Activated CD4-positive, alpha-beta memory T cell treated with anti-CD3 and anti-CD28 coated beads for 36 hours (primary cell): Measurements from ENCODE around the gene NEK2. TPM values are rescaled to one million over a fixed set of nuclear protein-coding genes. Genes with fewer than 3 reads are reported as not detected.
"Not testable (repeated sequence)": the region's sequence is repeated elsewhere in the genome, so short reads cannot be mapped to it uniquely, and the experiment has no call there.

Source experiments
- CTCF ChIA-PET: fragments of 350-600 bp; sonication (Branson Sonifier 250); formaldehyde crosslinking; loops from one replicate; lab custom pipeline; 2021; ENCODE audit warnings: antibody characterized with exemption, inconsistent platforms; lab: Charles Lee
- POLR2A ChIA-PET: fragments of 350-600 bp; sonication (Branson Sonifier 250); formaldehyde crosslinking; loops from one replicate; lab custom pipeline; 2021; ENCODE audit warnings: antibody characterized with exemption; lab: Charles Lee
- DNase-seq: peaks from one replicate; pipeline ENCODE4 v3.0.0-alpha.2; 2020
- H3K27ac Mint-ChIP-seq: one replicate; pipeline ENCODE4 v1.8.0; 2021; ENCODE audit warnings: mixed read lengths
- H3K27me3 Mint-ChIP-seq: one replicate; pipeline ENCODE4 v1.8.0; 2021; ENCODE audit warnings: mixed read lengths
- H3K36me3 Mint-ChIP-seq: one replicate; pipeline ENCODE4 v1.8.0; 2021; ENCODE audit warnings: mixed read lengths
- H3K4me1 Mint-ChIP-seq: one replicate; pipeline ENCODE4 v1.8.0; 2021; ENCODE audit warnings: low read depth, mixed read lengths
- H3K4me3 Mint-ChIP-seq: one replicate; pipeline ENCODE4 v1.8.0; 2021; ENCODE audit warnings: mild to moderate bottlenecking, mixed read lengths
- H3K9me3 Mint-ChIP-seq: one replicate; pipeline ENCODE4 v1.8.0; 2021; ENCODE audit warnings: mixed read lengths
- intact Hi-C: fragments of 100-400 bp; cut with micrococcal nuclease; formaldehyde crosslinking; loops from one replicate; pipeline ENCODE4 v1.15.1; 2023
- total RNA-seq, 2 experiments: library from RNA; stranded (reverse); gene quantifications; one replicate each; pipeline ENCODE4 v1.2.3, GENCODE V29; 2021

NEK2 gene
- 10 to 100 TPM; 42.4 to 45.9 TPM for total RNA-seq

- intact Hi-C loops = loop anchor here (1.0 kb wide), 1 partner anchor 96 kb away; the partner anchor contains the start of gene SLC30A1
- CTCF ChIA-PET = interaction anchor here (0.7 to 11.8 kb wide), 6 partner anchors 23 to 781 kb away, joined by 3 to 166 read pairs (median 4); partner anchors contain the start of genes DTL and INTS7
- H3K9me3 Mint-ChIP-seq = no peaks in the 10 kb centered on the region
- no peaks in the 10 kb centered on the region for H3K27me3 Mint-ChIP-seq
- peak within 1 kb of the TSS; percentile 79 for H3K27ac Mint-ChIP-seq
- DNase-seq = peak; percentile 94
- POLR2A ChIA-PET = interaction anchor here (1.5 kb wide), 1 partner anchor 96 kb away, joined by 4 read pairs; the partner anchor contains the start of gene SLC30A1
- H3K4me3 Mint-ChIP-seq = peak within 1 kb of the TSS; percentile 80
- H3K4me1 Mint-ChIP-seq = peaks cover 12% of the 10 kb centered on the region
- peaks cover 12% of the 10 kb centered on the region for H3K36me3 Mint-ChIP-seq
Observed at GRCh38 chr1:211675230-211676105, at the start of gene NEK2. TSS of gene NEK2 (minus strand) at chr1:211675621. CDS start at chr1:211675479, 142 bp downstream.

- H3K4me3 Mint-ChIP-seq = no peak overlapping the region
- no peak overlapping the region for H3K27ac Mint-ChIP-seq
- ChIA-PET CTCF (no interaction called here), POLR2A (no interaction called here)
- H3K4me1 Mint-ChIP-seq = no peaks in the 10 kb centered on the region
- H3K27me3 Mint-ChIP-seq = peaks cover 4% of the 10 kb centered on the region
- DNase-seq = no peak
- intact Hi-C loops = no loop called here
- H3K9me3 Mint-ChIP-seq = no peaks in the 10 kb centered on the region
- H3K36me3 Mint-ChIP-seq = no peaks in the 10 kb centered on the region
Observed at GRCh38 chr1:211724687-211725196, 49.3 kb upstream of the NEK2 start.

- H3K36me3 Mint-ChIP-seq = no peaks in the 10 kb centered on the region
- H3K27ac Mint-ChIP-seq = no peak overlapping the region
- H3K4me3 Mint-ChIP-seq = no peak overlapping the region
- POLR2A ChIA-PET = no interaction called here
- no peaks in the 10 kb centered on the region for H3K4me1 Mint-ChIP-seq
- CTCF ChIA-PET = interaction anchor here (1.2 kb wide), 1 partner anchor 24 kb away, joined by 4 read pairs; no protein-coding TSS in a partner anchor
- no peaks in the 10 kb centered on the region for H3K9me3 Mint-ChIP-seq
- no peak for DNase-seq
- peaks cover 4% of the 10 kb centered on the region for H3K27me3 Mint-ChIP-seq
- intact Hi-C loops = no loop called here
Observed at GRCh38 chr1:211723273-211723672, 47.9 kb upstream of the NEK2 start.

GRCh38 chr1:211722277-211723175 is 47.1 kb upstream of the NEK2 start:
- intact Hi-C loops = no loop called here
- H3K4me3 Mint-ChIP-seq = no peak overlapping the region
- ChIA-PET POLR2A (no interaction called here), CTCF (no interaction called here)
- no peaks in the 10 kb centered on the region for H3K36me3 Mint-ChIP-seq
- H3K27me3 Mint-ChIP-seq = peaks cover 4% of the 10 kb centered on the region
- no peak overlapping the region for H3K27ac Mint-ChIP-seq
- no peaks in the 10 kb centered on the region for H3K9me3 Mint-ChIP-seq
- H3K4me1 Mint-ChIP-seq = no peaks in the 10 kb centered on the region
- DNase-seq = no peak

DNA sequence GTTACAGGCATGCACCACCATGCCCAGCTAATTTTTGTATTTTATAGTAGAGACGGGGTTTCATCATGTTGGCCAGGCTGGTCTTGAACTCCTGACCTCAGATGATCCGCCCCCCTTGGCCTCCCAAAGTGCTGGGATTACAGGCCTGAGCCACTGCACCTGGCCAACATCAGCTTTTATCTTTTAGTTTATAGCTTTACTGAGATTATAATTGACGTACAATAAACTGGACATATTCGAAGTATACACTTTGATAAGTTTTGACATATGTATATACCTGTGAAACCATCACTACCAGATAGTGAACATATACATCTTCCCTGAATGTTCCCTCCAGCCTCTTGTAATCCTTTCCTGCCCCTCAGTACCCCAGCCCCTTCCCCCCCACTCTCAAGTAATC is 41.1 kb upstream of the NEK2 start:
- DNase-seq, H3K27me3 Mint-ChIP-seq, H3K9me3 Mint-ChIP-seq, H3K4me1 Mint-ChIP-seq, CTCF ChIA-PET, H3K4me3 Mint-ChIP-seq, POLR2A ChIA-PET, H3K36me3 Mint-ChIP-seq, H3K27ac Mint-ChIP-seq, intact Hi-C loops: not testable (repeated sequence)

- no peaks in the 10 kb centered on the region for H3K36me3 Mint-ChIP-seq
- H3K9me3 Mint-ChIP-seq = no peaks in the 10 kb centered on the region
- ChIA-PET CTCF (no interaction called here), POLR2A (no interaction called here)
- H3K27me3 Mint-ChIP-seq = no peaks in the 10 kb centered on the region
- no peak for DNase-seq
- no peaks in the 10 kb centered on the region for H3K4me1 Mint-ChIP-seq
- no peak overlapping the region for H3K4me3 Mint-ChIP-seq
- intact Hi-C loops = no loop called here
- H3K27ac Mint-ChIP-seq = no peak overlapping the region
Observed at GRCh38 chr1:211715971-211716370, 40.5 kb upstream of the NEK2 start.

DNA sequence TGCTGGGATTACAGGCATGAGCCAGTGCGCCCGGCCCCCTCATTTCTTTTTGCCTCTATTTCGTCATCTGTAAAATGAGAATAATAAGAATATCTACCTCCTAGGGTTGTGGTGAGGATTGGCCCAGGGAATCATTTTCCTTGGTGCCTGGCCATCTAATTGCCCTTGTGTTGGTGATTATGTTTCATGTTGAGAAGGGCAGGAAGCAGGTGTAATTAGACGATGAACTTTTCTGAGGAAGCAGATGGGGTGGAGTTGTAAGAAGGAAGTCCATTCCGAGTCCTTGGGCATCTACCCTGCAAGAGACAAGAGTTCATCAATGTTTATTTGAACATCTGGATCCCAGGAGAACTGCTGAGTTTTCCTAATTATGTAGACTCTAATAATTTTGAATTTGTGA is 38.7 kb upstream of the NEK2 start:
- intact Hi-C loops = no loop called here
- H3K36me3 Mint-ChIP-seq = no peaks in the 10 kb centered on the region
- ChIA-PET POLR2A (no interaction called here), CTCF (no interaction called here)
- H3K27ac Mint-ChIP-seq = no peak overlapping the region
- H3K4me3 Mint-ChIP-seq = no peak overlapping the region
- H3K9me3 Mint-ChIP-seq = no peaks in the 10 kb centered on the region
- DNase-seq = no peak
- H3K4me1 Mint-ChIP-seq = no peaks in the 10 kb centered on the region
- no peaks in the 10 kb centered on the region for H3K27me3 Mint-ChIP-seq

DNA sequence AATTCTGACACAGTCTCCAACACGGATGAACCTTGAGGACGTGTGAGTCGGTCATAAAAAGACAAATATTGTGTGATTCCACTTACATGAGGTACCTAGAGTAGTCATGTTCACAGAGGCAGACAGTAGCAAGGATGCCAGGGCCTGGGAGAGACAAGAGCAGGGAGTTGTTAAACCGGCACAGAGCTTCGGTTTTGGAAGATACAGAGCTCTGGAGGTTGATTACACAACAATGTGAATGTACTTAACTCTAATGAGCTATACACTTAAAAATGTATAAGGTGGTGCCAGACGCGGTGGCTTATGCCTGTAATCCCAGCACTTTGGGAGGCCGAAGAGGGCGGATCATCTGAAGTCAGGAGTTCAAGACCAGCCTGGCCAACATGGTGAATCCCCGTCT is 37.8 kb upstream of the NEK2 start:
- no peak overlapping the region for H3K4me3 Mint-ChIP-seq
- CTCF ChIA-PET = no interaction called here

DNA sequence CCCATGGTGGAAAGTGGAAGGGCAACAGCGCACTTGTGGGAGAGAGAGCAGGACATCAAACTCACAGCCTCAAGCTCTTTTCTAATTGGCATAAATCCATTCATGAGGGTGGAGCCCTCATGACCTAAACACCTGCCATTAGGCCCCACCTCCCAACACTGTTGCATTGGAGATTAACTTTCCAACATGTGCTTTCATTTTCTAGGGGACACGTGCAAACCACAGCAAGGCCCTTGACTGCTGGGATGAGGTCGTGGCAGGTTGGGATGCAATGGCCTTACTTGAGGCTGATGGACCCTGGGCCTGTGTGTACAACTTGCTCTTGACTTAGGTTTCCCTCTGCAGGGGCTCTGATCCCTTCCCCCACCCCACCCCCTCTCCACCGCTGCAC is 35.9 kb upstream of the NEK2 start:
- H3K4me3 Mint-ChIP-seq = no peak overlapping the region
- CTCF ChIA-PET = no interaction called here
- no peaks in the 10 kb centered on the region for H3K27me3 Mint-ChIP-seq
- no peaks in the 10 kb centered on the region for H3K36me3 Mint-ChIP-seq
- POLR2A ChIA-PET = no interaction called here
- no peaks in the 10 kb centered on the region for H3K4me1 Mint-ChIP-seq
- H3K9me3 Mint-ChIP-seq = no peaks in the 10 kb centered on the region
- H3K27ac Mint-ChIP-seq = no peak overlapping the region
- DNase-seq = no peak
- intact Hi-C loops = no loop called here

More for the DNA sequence above, 37.8 kb upstream of the NEK2 start:
- H3K4me1 Mint-ChIP-seq = no peaks in the 10 kb centered on the region
- no peak overlapping the region for H3K27ac Mint-ChIP-seq
- intact Hi-C loops = no loop called here
- no peaks in the 10 kb centered on the region for H3K36me3 Mint-ChIP-seq
- H3K27me3 Mint-ChIP-seq = no peaks in the 10 kb centered on the region
- H3K9me3 Mint-ChIP-seq = no peaks in the 10 kb centered on the region
- DNase-seq = no peak
- POLR2A ChIA-PET = no interaction called here

DNA sequence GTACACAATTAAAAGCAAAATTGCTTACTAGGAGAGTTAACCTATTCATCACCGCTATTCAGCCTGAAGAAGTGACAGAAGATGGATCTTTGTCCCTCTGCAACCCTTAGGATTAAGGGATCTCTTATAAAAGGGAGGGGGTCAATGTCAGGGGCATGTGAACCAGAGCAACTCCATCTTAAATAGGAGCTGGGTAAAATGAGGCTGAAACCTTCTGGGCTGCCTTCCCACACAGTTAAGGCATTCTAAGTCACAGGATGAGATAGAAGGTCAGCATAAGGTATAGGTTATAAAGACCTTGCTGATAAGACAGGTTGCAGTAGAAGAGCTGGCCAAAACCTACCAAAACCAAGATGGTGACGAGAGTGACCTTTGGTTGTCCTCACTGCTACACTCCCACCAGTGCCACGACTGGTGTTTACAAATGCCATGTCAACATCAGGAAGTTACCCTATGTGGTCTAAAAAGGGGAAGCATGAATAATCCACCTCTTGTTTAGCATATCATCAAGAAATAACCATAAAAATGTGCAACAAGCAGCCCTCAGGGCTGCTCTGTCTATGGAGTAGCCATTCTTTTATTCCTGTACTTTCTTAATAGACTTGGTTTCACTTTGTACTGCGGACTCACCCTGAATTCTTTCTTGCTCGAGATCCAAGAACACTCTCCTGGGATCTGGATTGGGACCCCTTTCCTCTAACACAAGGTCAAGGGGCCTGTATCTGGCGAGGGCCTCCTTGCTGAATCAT is 35.3 kb upstream of the NEK2 start:
- Mint-ChIP-seq H3K4me3 (no peak overlapping the region), H3K4me1 (no peaks in the 10 kb centered on the region), H3K27me3 (no peaks in the 10 kb centered on the region), H3K27ac (no peak overlapping the region), H3K9me3 (no peaks in the 10 kb centered on the region), H3K36me3 (no peaks in the 10 kb centered on the region)
- intact Hi-C loops = no loop called here
- ChIA-PET POLR2A (no interaction called here), CTCF (no interaction called here)
- DNase-seq = no peak

- no peaks in the 10 kb centered on the region for H3K36me3 Mint-ChIP-seq
- H3K27ac Mint-ChIP-seq = no peak overlapping the region
- intact Hi-C loops = no loop called here
- H3K4me3 Mint-ChIP-seq = no peak overlapping the region
- H3K9me3 Mint-ChIP-seq = no peaks in the 10 kb centered on the region
- POLR2A ChIA-PET = no interaction called here
- CTCF ChIA-PET = interaction anchor here (2.3 kb wide), 1 partner anchor 10 kb away, joined by 15 read pairs; no protein-coding TSS in a partner anchor
- no peaks in the 10 kb centered on the region for H3K27me3 Mint-ChIP-seq
- no peak for DNase-seq
- no peaks in the 10 kb centered on the region for H3K4me1 Mint-ChIP-seq
Observed at GRCh38 chr1:211708926-211709325, 33.5 kb upstream of the NEK2 start.
